Measurements from ENCODE around the gene MGAT4A.

GRCh38 chr2:98693477-98693876 lies 37.5 kb downstream of the MGAT4A start:
- TF ChIP-seq POLR2AphosphoS5 (IDR thresholded peaks at IDR 0.05; ENCODE audit: borderline replicate concordance, low read depth, low read length), result no peak
- no peak for TF ChIP-seq EZH2 (IDR thresholded peaks at IDR 0.05)
- TF ChIP-seq FOXP2 (optimal IDR thresholded peaks at IDR 0.05; ENCODE audit: control extremely low read depth, extremely low read length, insufficient read depth), result no peak
